ENCODE results near the gene KCTD14. TPM values are rescaled to one million over a fixed set of nuclear protein-coding genes. Genes with fewer than 3 reads are reported as not detected.
"Not testable (repeated sequence)": the region's sequence is repeated elsewhere in the genome, so short reads cannot be mapped to it uniquely, and the experiment has no call there.

KCTD14 gene
- total RNA-seq, 1 experiment from 2014 or later: 8.2 TPM

GRCh38 chr11:78041843-78042440, 18.9 kb upstream of the KCTD14 start:
- Histone ChIP-seq H3K9me3 (no peaks in the 10 kb centered on the region), H3K27me3 (replicated peaks; ENCODE audit: control insufficient read depth, insufficient read depth, low read length) (no peaks in the 10 kb centered on the region), H3K36me3 (ENCODE audit: control insufficient read depth, insufficient read depth, low read length) (no peaks in the 10 kb centered on the region), H3K4me1 (peaks cover 10% of the 10 kb centered on the region; the same call in 1 of the 2 replicates), H3K4me3 (ENCODE audit: low read depth, low read length) (no peak overlapping the region)
- DNase-seq: no peak
- TF ChIP-seq CTCF (IDR thresholded peaks at IDR 0.05; ENCODE audit: insufficient read depth in 1 of 2, low read depth in 1 of 2, low read length in 1 of 2, severe bottlenecking in 1 of 2, unreplicated experiment in 1 of 2): no peak
- no TSS peak for BruUV-seq (replicated peaks)
- ChIA-PET POLR2A (interaction anchor here (0.6 kb wide), 1 partner anchor 237 kb away, joined by 7 read pairs; no protein-coding TSS in a partner anchor), CTCF (interaction anchor here (1.1 kb wide), 1 partner anchor 47 kb away, joined by 4 read pairs; the partner anchor contains the start of gene INTS4)
- Mint-ChIP-seq H3K27ac (ENCODE audit: unreplicated experiment) (no peak overlapping the region), H3K27me3 (ENCODE audit: insufficient read depth, unreplicated experiment) (no peaks in the 10 kb centered on the region), H3K4me3 (ENCODE audit: unreplicated experiment) (no peak overlapping the region), H3K36me3 (ENCODE audit: insufficient read depth, unreplicated experiment) (no peaks in the 10 kb centered on the region), H3K9me3 (ENCODE audit: unreplicated experiment) (no peaks in the 10 kb centered on the region), H3K4me1 (ENCODE audit: low read depth, unreplicated experiment) (peaks cover 21% of the 10 kb centered on the region)
- intact Hi-C loops (cut with micrococcal nuclease; ENCODE audit: unreplicated experiment): no loop called here

- intact Hi-C loops (cut with micrococcal nuclease; ENCODE audit: unreplicated experiment); H3K36me3 Mint-ChIP-seq (ENCODE audit: insufficient read depth, unreplicated experiment); H3K4me1 ChIP-seq; H3K27me3 Mint-ChIP-seq (ENCODE audit: insufficient read depth, unreplicated experiment); H3K36me3 ChIP-seq (ENCODE audit: control insufficient read depth, insufficient read depth, low read length); H3K27ac Mint-ChIP-seq (ENCODE audit: unreplicated experiment); H3K9me3 ChIP-seq; H3K9me3 Mint-ChIP-seq (ENCODE audit: unreplicated experiment); H3K4me3 Mint-ChIP-seq (ENCODE audit: unreplicated experiment); BruUV-seq (replicated peaks); H3K27me3 ChIP-seq (replicated peaks; ENCODE audit: control insufficient read depth, insufficient read depth, low read length); DNase-seq; H3K4me3 ChIP-seq (ENCODE audit: low read depth, low read length): not testable (repeated sequence)
- peaks cover 18% of the 10 kb centered on the region for H3K4me1 Mint-ChIP-seq (ENCODE audit: low read depth, unreplicated experiment)
- ChIA-PET POLR2A (interaction anchor here (0.6 kb wide), 1 partner anchor 237 kb away, joined by 7 read pairs; no protein-coding TSS in a partner anchor), CTCF (interaction anchor here (1.1 to 1.2 kb wide), 2 partner anchors 45 to 47 kb away, joined by 4 to 10 read pairs; partner anchors contain the start of gene INTS4)
These were observed 18.3 kb upstream of the KCTD14 start for GRCh38 chr11:78041380-78041719.

- no peak overlapping the region for H3K27ac Mint-ChIP-seq (ENCODE audit: unreplicated experiment)
- Histone ChIP-seq H3K4me1 (0 out of 2 replicates have a peak, but pooled peaks cover 1% of the 10 kb centered on the region), H3K9me3 (no peaks in the 10 kb centered on the region), H3K27me3 (replicated peaks; ENCODE audit: control insufficient read depth, insufficient read depth, low read length) (no peaks in the 10 kb centered on the region), H3K36me3 (ENCODE audit: control insufficient read depth, insufficient read depth, low read length) (no peaks in the 10 kb centered on the region), H3K4me3 (ENCODE audit: low read depth, low read length) (no peak overlapping the region)
- H3K9me3 Mint-ChIP-seq (ENCODE audit: unreplicated experiment): no peaks in the 10 kb centered on the region
- intact Hi-C loops (cut with micrococcal nuclease; ENCODE audit: unreplicated experiment): no loop called here
- no peak for DNase-seq
- POLR2A ChIA-PET: no interaction called here
- BruUV-seq (replicated peaks): no TSS peak
- CTCF ChIA-PET: interaction anchor here (1.1 to 1.2 kb wide), 3 partner anchors 44 to 46 kb away, joined by 3 to 10 read pairs (median 4); partner anchors contain the start of gene INTS4
- H3K4me3 Mint-ChIP-seq (ENCODE audit: unreplicated experiment): no peak overlapping the region
- no peaks in the 10 kb centered on the region for H3K36me3 Mint-ChIP-seq (ENCODE audit: insufficient read depth, unreplicated experiment)
- H3K4me1 Mint-ChIP-seq (ENCODE audit: low read depth, unreplicated experiment): peaks cover 15% of the 10 kb centered on the region
- no peaks in the 10 kb centered on the region for H3K27me3 Mint-ChIP-seq (ENCODE audit: insufficient read depth, unreplicated experiment)
- no peak for TF ChIP-seq CTCF (IDR thresholded peaks at IDR 0.05; ENCODE audit: insufficient read depth in 1 of 2, low read depth in 1 of 2, low read length in 1 of 2, severe bottlenecking in 1 of 2, unreplicated experiment in 1 of 2)
These were observed 17.8 kb upstream of the KCTD14 start for GRCh38 chr11:78040691-78041379.

All from Caco-2 (cell line).